HEK293 (cell line): ENCODE results near the gene SLC26A6.

ENCODE experiments used
- CTCF ChIA-PET: fragments of 350-600 bp; formaldehyde crosslinking; extraction: SDS; loops from one replicate; lab custom pipeline; 2021; ENCODE audit warnings: antibody characterized with exemption; lab: Yijun Ruan, JAX
- POLR2A ChIA-PET: fragments of 300-600 bp; formaldehyde crosslinking; extraction: SDS; loops from one replicate; lab custom pipeline; 2020; ENCODE audit warnings: antibody characterized with exemption, inconsistent platforms; lab: Yijun Ruan, JAX
- H3K27ac ChIP-seq: fragments of 200-500 bp; sonication (Bioruptor generic); 2 replicates; pipeline ENCODE4 v1.5.1; 2014; ENCODE audit warnings: low read depth, low read length, control low read depth, inconsistent platforms; ENCODE audit errors: extremely low read depth
- H3K36me3 ChIP-seq, 2 experiments: fragments of 200-500 bp in 1 of 2; sonication (Bioruptor generic) in 1 of 2; 1 replicate in 1 of 2; 2 replicates in 1 of 2; pipeline ENCODE4 v1.5.1; 2014 to 2017; ENCODE audit warnings: inconsistent platforms in 2 of 2, low read length in 2 of 2; ENCODE audit not compliant: control insufficient read depth in 2 of 2, insufficient read depth in 1 of 2
- H3K4me1 ChIP-seq: fragments of 200-500 bp; sonication (Bioruptor generic); 2 replicates; pipeline ENCODE4 v1.5.1; 2014; ENCODE audit warnings: mild to moderate bottlenecking, low read length, inconsistent platforms; ENCODE audit not compliant: control insufficient read depth, insufficient read depth
- H3K4me3 ChIP-seq: 2 replicates; pipeline ENCODE4 v1.5.1; 2011; ENCODE audit warnings: low read depth, mild to moderate bottlenecking, control low read depth, low read length, moderate library complexity
- H3K9me3 ChIP-seq: fragments of 200-500 bp; sonication (Bioruptor generic); 2 replicates; pipeline ENCODE4 v1.5.1; 2014; ENCODE audit warnings: low read depth, low read length, inconsistent platforms; ENCODE audit not compliant: control insufficient read depth, insufficient read depth
- EGR2 ChIP-seq: fragments of 450-650 bp; formaldehyde crosslinking; IDR thresholded peaks from 2 replicates; pipeline ENCODE4 v1.5.1; 2016; ENCODE audit warnings: low read depth, missing biosample characterization, missing genetic modification characterization
- PRDM2 ChIP-seq: fragments of 450-650 bp; formaldehyde crosslinking; IDR thresholded peaks from 2 replicates; pipeline ENCODE4 v1.5.1; 2016; ENCODE audit warnings: missing biosample characterization, missing genetic modification characterization, borderline replicate concordance
- REST ChIP-seq: fragments of 450-650 bp; formaldehyde crosslinking; IDR thresholded peaks from 2 replicates; pipeline ENCODE4 v1.5.1; 2016; ENCODE audit warnings: missing biosample characterization, missing genetic modification characterization
- ZBTB49 ChIP-seq: fragments of 450-650 bp; formaldehyde crosslinking; IDR thresholded peaks from 2 replicates; pipeline ENCODE4 v1.5.1; 2016; ENCODE audit warnings: missing biosample characterization, missing genetic modification characterization, low read depth
- ZNF221 ChIP-seq: fragments of 450-650 bp; formaldehyde crosslinking; IDR thresholded peaks from 2 replicates; pipeline ENCODE4 v1.5.1; 2017; ENCODE audit warnings: missing biosample characterization, missing genetic modification characterization, borderline replicate concordance
- ZNF24 ChIP-seq: fragments of 450-650 bp; formaldehyde crosslinking; IDR thresholded peaks from 2 replicates; pipeline ENCODE4 v1.5.1; 2016; ENCODE audit warnings: missing biosample characterization, missing genetic modification characterization
- ZNF518A ChIP-seq: fragments of 450-650 bp; formaldehyde crosslinking; conservative IDR thresholded peaks from 2 replicates; pipeline ENCODE4 v1.5.1; 2016; ENCODE audit warnings: low read depth, missing biosample characterization, missing genetic modification characterization
- ZSCAN16 ChIP-seq: fragments of 450-650 bp; formaldehyde crosslinking; IDR thresholded peaks from 2 replicates; pipeline ENCODE4 v1.5.1; 2016; ENCODE audit warnings: missing biosample characterization, missing genetic modification characterization

Gene SLC26A6

GRCh38 chr3:48629894-48630293, 5.4 kb downstream of the SLC26A6 start:
- Histone ChIP-seq H3K36me3 (peaks cover 0 to 91% of the 10 kb centered on the region in 2 experiments; a peak in 1 of 3 replicates), H3K4me1 (no peaks in the 10 kb centered on the region), H3K9me3 (no peaks in the 10 kb centered on the region), H3K27ac (no peak overlapping the region), H3K4me3 (no peak overlapping the region)
- ChIA-PET POLR2A (no interaction called here), CTCF (no interaction called here)
- TF ChIP-seq ZNF221 (tag by site-specific recombination): no peak
- no peak for TF ChIP-seq REST (tag by site-specific recombination)
- no peak for TF ChIP-seq PRDM2 (tag by site-specific recombination)
- TF ChIP-seq ZNF24 (tag by site-specific recombination): no peak
- no peak for TF ChIP-seq ZBTB49 (tag by site-specific recombination)
- TF ChIP-seq ZSCAN16 (tag by site-specific recombination): no peak
- TF ChIP-seq EGR2 (tag by site-specific recombination): no peak
- no peak for TF ChIP-seq ZNF518A (tag by site-specific recombination)
